ENCODE measurements around the gene CLDN24.

The CLDN24 gene

DNA sequence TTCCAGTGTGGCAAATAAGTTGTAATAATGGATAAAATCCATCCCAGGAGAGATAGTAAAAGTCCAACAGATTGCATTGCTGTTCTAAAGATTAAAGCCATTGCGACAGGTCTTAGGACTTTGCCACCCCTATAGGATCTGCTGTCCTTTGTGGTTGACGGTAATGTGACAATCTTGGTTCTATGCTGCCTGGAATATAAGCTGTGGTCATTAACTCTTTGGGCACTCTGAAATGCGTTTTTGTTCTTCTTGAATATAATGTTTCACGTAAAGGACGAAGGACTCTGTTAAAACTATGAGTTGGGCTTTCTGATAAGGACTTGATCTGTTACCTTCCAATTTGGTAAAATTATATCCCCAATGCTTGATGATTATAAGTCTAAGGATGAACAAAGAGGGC is at the start of gene CLDN24:
Gene CLDN24, minus strand, starts transcription at position 101 of the 400 bp plus-strand sequence. Its CDS starts 0 bp downstream, at position 101.
- no peak for DNase-seq (ENCODE audit: low read depth)
- TF ChIP-seq, protein P1, sequence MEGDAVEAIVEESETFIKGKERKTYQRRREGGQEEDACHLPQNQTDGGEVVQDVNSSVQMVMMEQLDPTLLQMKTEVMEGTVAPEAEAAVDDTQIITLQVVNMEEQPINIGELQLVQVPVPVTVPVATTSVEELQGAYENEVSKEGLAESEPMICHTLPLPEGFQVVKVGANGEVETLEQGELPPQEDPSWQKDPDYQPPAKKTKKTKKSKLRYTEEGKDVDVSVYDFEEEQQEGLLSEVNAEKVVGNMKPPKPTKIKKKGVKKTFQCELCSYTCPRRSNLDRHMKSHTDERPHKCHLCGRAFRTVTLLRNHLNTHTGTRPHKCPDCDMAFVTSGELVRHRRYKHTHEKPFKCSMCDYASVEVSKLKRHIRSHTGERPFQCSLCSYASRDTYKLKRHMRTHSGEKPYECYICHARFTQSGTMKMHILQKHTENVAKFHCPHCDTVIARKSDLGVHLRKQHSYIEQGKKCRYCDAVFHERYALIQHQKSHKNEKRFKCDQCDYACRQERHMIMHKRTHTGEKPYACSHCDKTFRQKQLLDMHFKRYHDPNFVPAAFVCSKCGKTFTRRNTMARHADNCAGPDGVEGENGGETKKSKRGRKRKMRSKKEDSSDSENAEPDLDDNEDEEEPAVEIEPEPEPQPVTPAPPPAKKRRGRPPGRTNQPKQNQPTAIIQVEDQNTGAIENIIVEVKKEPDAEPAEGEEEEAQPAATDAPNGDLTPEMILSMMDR (IDR thresholded peaks at IDR 0.05; ENCODE audit: low read depth, low read length, missing control alignments), result no peak
- H3K4me3 ChIP-seq (ENCODE audit: low read depth, low read length), result no peak within 1 kb of the TSS

DNA sequence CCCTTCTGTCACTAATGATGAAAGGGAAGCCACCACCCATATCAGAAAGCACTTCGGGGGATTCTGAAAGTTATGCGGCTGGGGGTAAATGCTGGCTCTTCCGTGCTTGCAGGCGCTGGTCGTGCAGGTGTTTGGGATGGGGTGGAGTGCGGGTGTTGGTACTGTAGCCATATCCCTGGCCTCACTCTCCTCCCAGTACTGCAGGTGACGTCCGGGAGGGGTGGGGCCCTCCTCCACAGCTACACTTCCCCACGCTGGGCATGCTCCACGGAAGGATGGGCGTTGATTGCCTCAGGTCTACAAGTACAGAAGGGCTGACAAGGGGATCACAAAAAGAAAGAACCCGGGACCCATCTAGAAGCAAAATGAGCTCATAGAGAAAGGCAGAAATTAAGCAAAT is 48.6 kb upstream of the CLDN24 start:
- no peak for DNase-seq (ENCODE audit: low read depth)
- no peak overlapping the region for H3K4me3 ChIP-seq (ENCODE audit: low read depth, low read length)
- TF ChIP-seq, protein P1 (IDR thresholded peaks at IDR 0.05; ENCODE audit: low read depth, low read length, missing control alignments), result no peak

DNA sequence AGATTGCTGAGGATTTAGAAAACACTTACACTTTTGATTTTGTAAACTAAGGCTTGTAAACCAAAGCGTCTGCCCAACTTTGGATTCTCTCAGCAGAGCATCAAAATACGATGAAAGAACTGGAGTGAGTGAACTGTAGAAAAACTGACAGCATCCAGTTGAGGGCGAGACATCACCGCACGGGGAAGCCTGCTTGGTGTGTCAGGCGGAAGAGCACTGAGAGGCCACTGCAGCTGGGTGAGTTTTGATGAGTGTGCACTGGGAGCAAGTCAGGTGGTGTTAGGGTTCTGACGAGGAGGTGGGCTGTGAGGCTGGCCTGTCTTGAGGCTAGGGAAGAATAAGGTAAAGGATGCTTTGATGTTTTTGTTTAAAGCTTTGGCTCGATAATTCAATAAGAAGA is 46.8 kb upstream of the CLDN24 start:
- H3K4me3 ChIP-seq (ENCODE audit: low read depth, low read length), result no peak overlapping the region
- DNase-seq (ENCODE audit: low read depth), result no peak
- TF ChIP-seq, protein P1 (IDR thresholded peaks at IDR 0.05; ENCODE audit: low read depth, low read length, missing control alignments), result no peak

DNA sequence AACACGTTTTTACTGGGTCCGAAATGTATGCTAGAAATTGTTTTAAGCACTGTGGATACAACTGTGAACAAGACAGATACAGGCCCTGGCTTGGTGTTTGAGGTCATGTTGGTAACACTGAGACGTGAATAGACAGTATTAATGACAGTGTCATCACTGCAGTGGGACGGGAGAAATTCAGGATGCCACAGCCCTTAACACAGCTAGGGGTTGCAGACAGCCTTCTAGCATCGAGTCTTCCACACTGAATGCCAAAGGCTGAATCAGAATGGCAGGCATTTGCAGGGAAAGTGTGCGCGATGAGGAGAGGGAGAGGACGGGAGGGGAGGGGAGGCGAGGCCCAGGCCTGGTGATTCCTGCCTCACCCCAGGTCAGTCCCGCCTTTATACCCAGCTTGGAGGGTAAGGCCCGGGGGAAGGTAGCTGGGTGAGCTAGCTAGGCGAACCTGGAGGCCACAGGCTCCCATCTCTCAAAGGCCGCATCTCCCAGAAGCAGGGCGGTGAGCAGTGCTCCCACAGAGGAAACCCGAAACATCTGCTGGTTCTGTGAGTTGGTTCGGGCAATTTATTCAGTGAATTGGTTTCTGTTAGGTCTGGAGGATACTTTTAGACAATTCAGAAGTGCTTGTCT is 44.1 kb upstream of the CLDN24 start:
- DNase-seq (ENCODE audit: low read depth), result no peak
- TF ChIP-seq, protein P1 (IDR thresholded peaks at IDR 0.05; ENCODE audit: low read depth, low read length, missing control alignments), result no peak
- H3K4me3 ChIP-seq (ENCODE audit: low read depth, low read length), result no peak overlapping the region

DNA sequence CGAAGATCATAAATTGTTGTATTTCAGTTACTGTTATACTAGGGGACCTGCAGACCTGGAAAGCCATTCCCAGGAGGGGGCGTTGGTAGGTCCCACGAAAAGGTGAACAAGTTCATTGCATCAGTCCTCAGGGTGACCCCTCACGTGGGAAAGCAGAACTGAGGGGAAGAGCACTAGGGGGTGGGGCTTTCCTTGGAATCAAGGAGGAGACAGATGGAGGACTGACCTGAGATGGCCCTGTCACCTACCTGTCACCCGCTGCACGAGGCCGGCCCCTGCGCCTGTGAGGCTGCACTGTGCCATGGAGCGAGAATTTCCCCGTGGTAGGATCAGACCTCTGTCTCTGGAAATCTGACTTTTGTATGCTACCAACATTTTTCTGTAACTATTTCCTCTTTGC is 41.8 kb upstream of the CLDN24 start:
- TF ChIP-seq, protein P1 (IDR thresholded peaks at IDR 0.05; ENCODE audit: low read depth, low read length, missing control alignments), result no peak
- DNase-seq (ENCODE audit: low read depth), result no peak
- H3K4me3 ChIP-seq (ENCODE audit: low read depth, low read length), result no peak overlapping the region

DNA sequence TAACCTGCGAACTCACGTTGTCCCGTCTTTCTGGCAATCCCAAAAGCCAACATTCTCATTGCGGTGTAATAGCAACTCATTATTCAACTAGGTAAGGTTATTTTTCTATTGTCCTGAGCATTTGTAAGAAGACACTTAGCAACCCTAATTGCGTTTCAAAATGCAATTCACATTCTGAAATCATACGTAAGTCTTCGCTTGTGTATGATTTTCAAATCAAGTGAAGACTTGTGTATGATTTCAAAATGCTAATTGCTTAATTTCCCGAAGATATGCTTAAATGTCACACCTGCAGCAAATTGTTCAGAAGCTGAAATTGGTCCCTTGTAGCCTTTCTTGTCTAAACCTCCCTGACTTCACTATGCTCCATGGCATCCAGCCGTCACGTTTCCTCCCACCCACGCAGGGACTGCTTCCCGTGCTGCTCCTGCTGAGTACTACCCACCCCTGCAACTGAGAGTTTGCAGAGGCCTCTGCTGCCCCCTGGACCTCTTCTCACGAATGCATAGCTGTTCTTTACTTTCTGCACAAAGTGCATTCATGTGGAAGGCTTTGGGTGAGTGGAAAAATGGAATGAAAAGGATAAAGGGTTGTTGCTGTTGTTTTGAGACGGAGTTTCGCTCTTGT is 40.8 kb upstream of the CLDN24 start:
- TF ChIP-seq, protein P1 (IDR thresholded peaks at IDR 0.05; ENCODE audit: low read depth, low read length, missing control alignments), result no peak
- DNase-seq (ENCODE audit: low read depth), result no peak
- no peak overlapping the region for H3K4me3 ChIP-seq (ENCODE audit: low read depth, low read length)

DNA sequence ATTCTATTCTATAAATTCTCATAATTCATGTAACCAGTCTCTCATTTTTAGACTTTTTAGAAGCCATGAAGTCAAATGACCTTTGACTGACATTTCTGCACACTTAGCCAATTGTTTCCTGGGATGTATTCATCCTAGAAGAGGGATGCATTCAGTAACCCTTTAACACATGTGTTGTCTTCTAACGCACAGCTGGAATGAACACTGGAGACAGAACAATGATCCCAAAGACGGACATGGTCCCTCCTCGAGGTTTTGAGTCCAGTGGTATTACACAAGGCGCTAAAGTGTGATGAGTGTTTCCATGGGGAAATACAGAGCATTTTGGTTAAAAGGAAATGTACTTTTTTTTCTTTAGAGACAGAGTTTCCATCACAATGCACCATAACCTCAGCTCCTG is 39.8 kb upstream of the CLDN24 start:
- DNase-seq (ENCODE audit: low read depth), result no peak

More for the DNA sequence above, 39.8 kb upstream of the CLDN24 start:
- H3K4me3 ChIP-seq (ENCODE audit: low read depth, low read length), result no peak overlapping the region
- TF ChIP-seq, protein P1 (IDR thresholded peaks at IDR 0.05; ENCODE audit: low read depth, low read length, missing control alignments), result no peak
